ENCODE data around the gene PDE4B. TPM values are rescaled to one million over a fixed set of nuclear protein-coding genes. Genes with fewer than 3 reads are reported as not detected.

Gene PDE4B
- polyA plus RNA-seq, 2 of the 4 experiments (the other 2 are of a cell fraction) = 20.2 to 56.8 TPM

GRCh38 chr1:65762081-65762862, 30.4 kb upstream of the PDE4B start:
- H3K4me2 ChIP-seq = no peak overlapping the region
- no peak overlapping the region for H3K4me3 ChIP-seq
- H3K9me3 ChIP-seq = no peaks in the 10 kb centered on the region
- ChIA-PET POLR2A (no interaction called here), CTCF (no interaction called here)
- DNase-seq (ENCODE audit: low read depth in 1 of 2, low spot score in 1 of 2) (no peak), FAIRE-seq (no peak), ATAC-seq (no peak)
- TF ChIP-seq NR3C1 (IDR thresholded peaks at IDR 0.05) (no peak), HDAC2 (IDR thresholded peaks at IDR 0.05) (no peak), HOXA7 (CRISPR knock-in tag; IDR thresholded peaks at IDR 0.05) (no peak), KDM5A (IDR thresholded peaks at IDR 0.05) (no peak), SMC3 (IDR thresholded peaks at IDR 0.05) (no peak), MAX (IDR thresholded peaks at IDR 0.05) (no peak), NPAS2 (CRISPR knock-in tag; IDR thresholded peaks at IDR 0.05; ENCODE audit: borderline replicate concordance) (no peak), BCL3 (IDR thresholded peaks at IDR 0.05) (no peak), PBX3 (IDR thresholded peaks at IDR 0.05) (no peak), HEYL (CRISPR knock-in tag; IDR thresholded peaks at IDR 0.05) (no peak), REST (IDR thresholded peaks at IDR 0.05) (no peak), HES2 (IDR thresholded peaks at IDR 0.05) (no peak)
- no peak overlapping the region for H3K27ac ChIP-seq
- H3K4me1 ChIP-seq = no peaks in the 10 kb centered on the region
- 51% methylated on average over 8 of the region's 8 CpGs for WGBS (ENCODE audit: missing lambda C conversion rate)

GRCh38 chr1:65764052-65764451, 28.6 kb upstream of the PDE4B start:
- DNase-seq (ENCODE audit: low read depth in 1 of 2, low spot score in 1 of 2) (no peak), ATAC-seq (no peak), FAIRE-seq (no peak)
- H3K4me1 ChIP-seq = no peaks in the 10 kb centered on the region
- H3K9me3 ChIP-seq = no peaks in the 10 kb centered on the region
- no peak overlapping the region for H3K27ac ChIP-seq
- ChIA-PET CTCF (no interaction called here), POLR2A (no interaction called here)
- no peak overlapping the region for H3K4me3 ChIP-seq
- TF ChIP-seq POLR2A (IDR thresholded peaks at IDR 0.05; ENCODE audit: low read length) (no peak), PHF8 (IDR thresholded peaks at IDR 0.05; ENCODE audit: borderline replicate concordance, low read depth) (no peak), EP300 (IDR thresholded peaks at IDR 0.05) (no peak), CTCF (IDR thresholded peaks at IDR 0.05) (no peak), POLR2AphosphoS2 (conservative IDR thresholded peaks at IDR 0.05; ENCODE audit: low read length) (no peak), PBX3 (IDR thresholded peaks at IDR 0.05) (no peak), RCOR1 (IDR thresholded peaks at IDR 0.05; ENCODE audit: low read depth, low read length) (no peak), MAZ (IDR thresholded peaks at IDR 0.05; ENCODE audit: borderline replicate concordance, low read depth, low read length) (no peak), FOXS1 (CRISPR knock-in tag; IDR thresholded peaks at IDR 0.05) (no peak), ESRRA (IDR thresholded peaks at IDR 0.05; ENCODE audit: borderline replicate concordance, low read length) (no peak), EHF (CRISPR knock-in tag; IDR thresholded peaks at IDR 0.05) (no peak), ATOH8 (CRISPR knock-in tag; IDR thresholded peaks at IDR 0.05; ENCODE audit: low read depth) (no peak), ZC3H11A (IDR thresholded peaks at IDR 0.05) (no peak)
- no peak overlapping the region for H3K4me2 ChIP-seq

Data from A549 (cell line).